ENCODE measurements around the gene CIC. TPM values are rescaled to one million over a fixed set of nuclear protein-coding genes. Genes with fewer than 3 reads are reported as not detected.

CIC gene
- total and polyA plus RNA-seq, 9 of the 15 experiments (the other 6 are each of a cell fraction or from before 2014, with no cell fraction given) = 0.07 to 44.7 (median 8.6) TPM

- 0 out of 2 replicates have a peak, but pooled peaks have one; percentile 0 for TF ChIP-seq ZBTB40 (IDR thresholded peaks at IDR 0.05)
- no peak for TF ChIP-seq ZBTB40 (CRISPR knock-in tag; IDR thresholded peaks at IDR 0.05)
- TF ChIP-seq GATAD2B (IDR thresholded peaks at IDR 0.05; ENCODE audit: borderline replicate concordance) = no peak
- TF ChIP-seq CTCF (IDR thresholded peaks at IDR 0.05 in 2 of 3, conservative IDR thresholded peaks at IDR 0.05 in 1 of 3; ENCODE audit: insufficient read depth in 2 of 3, low read depth in 1 of 3, low read length in 3 of 3) = peak in 2 of 3 experiments; percentile 11 to 12; a peak in 3 of 6 replicates
- TF ChIP-seq MIER1 (IDR thresholded peaks at IDR 0.05; ENCODE audit: low read depth) = 0 out of 2 replicates have a peak, but pooled peaks have one; percentile 71
These were observed 45.0 kb downstream of the CIC start (continued) for GRCh38 chr19:42313840-42314755.
